Forelimb muscle (tissue), 1 donor: ENCODE measurements around the gene N4BP3. TPM values are rescaled to one million over a fixed set of nuclear protein-coding genes. Genes with fewer than 3 reads are reported as not detected.
"Not testable (repeated sequence)": the region's sequence is repeated elsewhere in the genome, so short reads cannot be mapped to it uniquely, and the experiment has no call there.

Experiments used
- DNase-seq: peaks from one replicate; pipeline ENCODE4 v3.0.0-alpha.2; 2013; ENCODE audit warnings: low read depth
- polyA plus RNA-seq: library from polyadenylated mRNA; unstranded; fragments of 120-200 nt; gene quantifications from one replicate; pipeline ENCODE4 v1.2.1, GENCODE V29; 2013; ENCODE audit not compliant: insufficient read length

N4BP3 gene
- polyA plus RNA-seq, 1 donor: 24.9 TPM

DNA sequence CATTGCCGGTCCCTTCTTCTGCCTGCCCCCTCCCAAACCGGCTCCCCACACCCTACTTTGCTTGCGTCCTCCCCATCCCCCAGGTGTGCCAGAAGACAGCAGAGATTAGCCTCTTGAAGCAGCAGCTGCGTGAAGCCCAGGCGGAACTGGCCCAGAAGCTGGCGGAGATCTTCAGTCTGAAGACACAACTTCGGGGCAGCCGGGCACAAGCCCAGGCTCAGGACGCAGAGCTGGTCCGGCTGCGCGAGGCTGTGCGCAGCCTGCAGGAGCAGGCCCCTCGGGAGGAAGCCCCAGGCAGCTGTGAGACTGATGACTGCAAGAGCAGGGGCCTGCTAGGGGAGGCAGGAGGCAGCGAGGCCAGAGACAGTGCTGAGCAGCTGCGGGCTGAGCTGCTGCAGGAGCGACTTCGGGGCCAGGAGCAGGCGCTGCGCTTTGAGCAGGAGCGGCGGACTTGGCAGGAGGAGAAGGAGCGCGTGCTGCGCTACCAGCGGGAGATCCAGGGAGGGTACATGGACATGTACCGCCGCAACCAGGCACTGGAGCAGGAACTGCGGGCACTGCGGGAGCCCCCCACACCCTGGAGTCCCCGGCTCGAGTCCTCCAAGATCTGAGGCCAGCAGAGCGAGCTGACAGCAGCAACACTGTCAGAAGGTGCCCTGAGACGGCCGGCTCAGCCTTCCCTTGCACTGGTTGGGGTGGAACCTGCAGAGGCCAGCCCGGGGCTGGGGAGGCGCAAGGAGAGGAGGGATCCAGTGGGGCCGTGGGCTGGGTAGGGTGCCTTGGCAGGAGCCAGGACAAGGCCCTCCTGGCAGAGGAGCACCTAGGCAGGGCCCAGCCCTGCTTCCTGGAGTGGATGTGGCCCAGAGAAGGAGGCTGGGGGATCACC, 8.3 kb downstream of the N4BP3 start:
- DNase-seq: peak; percentile 82

DNA sequence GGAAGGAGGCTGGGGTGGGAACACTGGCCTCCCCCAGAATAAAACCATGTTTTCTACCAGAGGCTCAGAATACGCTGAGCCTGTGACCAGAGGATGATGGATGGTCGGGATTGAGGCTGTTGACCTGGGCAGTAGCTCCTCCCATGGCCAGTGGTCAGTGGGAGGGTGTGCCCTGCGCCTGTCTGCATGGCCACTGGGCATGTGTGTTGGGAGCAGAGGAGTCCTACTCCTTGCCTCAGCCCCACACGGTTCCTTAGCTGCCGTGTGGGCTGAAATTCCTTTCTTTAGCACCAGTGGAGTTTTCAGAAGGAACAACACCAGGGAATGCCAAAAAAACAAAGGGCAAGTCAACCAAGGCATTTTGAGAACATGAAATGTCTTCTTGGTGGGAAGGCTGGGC, 9.0 kb downstream of the N4BP3 start:
- DNase-seq: no peak

DNA sequence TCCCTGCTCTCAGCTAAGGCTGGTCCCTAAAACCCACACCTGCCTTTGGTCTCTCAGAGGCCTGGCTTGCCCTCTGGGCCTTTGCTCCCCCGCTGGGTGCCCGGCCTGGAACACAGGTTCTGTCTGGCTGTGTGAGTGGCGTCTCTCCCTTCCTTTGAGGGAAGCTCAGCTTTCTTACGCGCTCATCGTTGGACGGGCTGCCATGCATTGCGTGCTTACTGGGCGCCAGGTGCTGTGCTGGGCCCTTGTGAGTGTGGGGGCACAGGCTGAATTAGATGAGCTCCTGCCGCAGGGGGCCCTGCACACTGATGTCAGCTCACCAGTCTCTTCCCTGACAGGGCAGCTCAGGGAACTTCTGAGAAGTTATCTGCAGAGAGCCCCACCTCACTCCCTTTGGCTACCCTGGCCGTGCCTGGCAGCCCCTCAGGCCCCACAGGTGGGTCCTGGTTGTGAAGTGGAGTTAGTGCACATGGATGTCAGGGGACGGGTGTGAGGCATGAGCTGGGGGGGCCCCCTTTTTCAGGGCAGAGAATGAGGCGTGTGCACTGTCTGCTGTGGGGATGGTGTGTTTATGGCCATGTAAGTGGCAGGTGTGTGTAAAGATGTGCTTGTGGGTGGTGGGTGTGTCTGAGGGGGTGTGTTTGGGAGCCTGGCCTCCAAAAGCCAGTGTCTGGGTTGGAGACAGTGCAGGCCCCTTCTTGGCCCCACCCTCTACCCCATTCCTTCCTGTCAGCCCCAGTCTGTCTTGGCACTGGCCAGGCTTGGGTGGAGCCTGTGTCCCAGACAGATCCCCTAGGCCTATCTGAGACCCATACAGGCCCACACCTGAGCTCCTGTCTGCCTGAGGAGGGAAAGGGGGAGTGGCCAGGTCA, 10.0 kb downstream of the N4BP3 start:
- no peak for DNase-seq

GRCh38 chr5:178123966-178124925, 10.9 kb downstream of the N4BP3 start:
- DNase-seq: no peak

GRCh38 chr5:178125253-178125906, 12.0 kb downstream of the N4BP3 start:
- DNase-seq: no peak

- no peak for DNase-seq
Observed at GRCh38 chr5:178126556-178126955, 13.2 kb downstream of the N4BP3 start.

GRCh38 chr5:178127300-178128009, 14.1 kb downstream of the N4BP3 start:
- not testable (repeated sequence) for DNase-seq

DNA sequence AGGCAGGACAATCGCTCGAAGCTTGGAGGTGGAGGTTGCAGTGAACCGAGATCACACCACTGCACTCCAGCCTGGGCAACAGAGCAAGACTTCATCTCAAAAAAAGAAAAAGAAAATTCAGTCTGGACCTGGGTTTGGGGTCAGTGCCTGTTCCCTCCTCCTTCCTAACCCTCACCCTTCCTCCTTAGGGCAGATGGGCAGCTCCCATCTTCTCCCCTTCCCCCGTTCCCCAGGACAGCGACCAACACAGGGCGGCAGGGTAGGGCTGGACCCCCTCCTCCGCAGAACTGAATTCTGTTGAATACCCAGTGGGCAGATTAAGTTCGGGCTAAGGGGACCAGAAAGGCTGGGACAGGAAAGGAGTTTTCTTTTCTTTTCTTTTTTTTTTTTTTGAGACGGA, 16.0 kb downstream of the N4BP3 start:
- no peak for DNase-seq

DNA sequence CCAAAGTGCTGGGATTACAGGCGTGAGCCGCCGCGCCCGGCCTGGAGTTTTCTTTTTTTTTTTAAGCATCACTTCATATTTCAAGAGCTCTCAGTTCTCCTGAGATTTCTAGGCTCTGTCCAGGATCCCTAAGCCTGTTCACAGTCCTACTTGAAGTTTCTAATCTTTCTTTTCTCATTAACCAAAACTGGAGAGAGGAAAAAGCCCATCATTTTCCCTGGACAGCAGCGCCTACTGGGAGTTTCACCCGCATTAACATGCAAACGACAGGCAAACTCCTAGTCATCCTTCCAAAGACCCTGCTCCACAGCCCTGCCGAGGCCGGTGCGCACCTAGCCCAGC, 16.9 kb downstream of the N4BP3 start:
- not testable (repeated sequence) for DNase-seq

- DNase-seq: no peak
Observed at GRCh38 chr5:178130576-178131445, 17.5 kb downstream of the N4BP3 start, which contains the start of gene RMND5B. Gene RMND5B (plus strand): TSS chr5:178131014. CDS start chr5:178138120, 7,106 bp downstream.

- no peak for DNase-seq
Observed at GRCh38 chr5:178131446-178131996, 18.2 kb downstream of the N4BP3 start.

DNA sequence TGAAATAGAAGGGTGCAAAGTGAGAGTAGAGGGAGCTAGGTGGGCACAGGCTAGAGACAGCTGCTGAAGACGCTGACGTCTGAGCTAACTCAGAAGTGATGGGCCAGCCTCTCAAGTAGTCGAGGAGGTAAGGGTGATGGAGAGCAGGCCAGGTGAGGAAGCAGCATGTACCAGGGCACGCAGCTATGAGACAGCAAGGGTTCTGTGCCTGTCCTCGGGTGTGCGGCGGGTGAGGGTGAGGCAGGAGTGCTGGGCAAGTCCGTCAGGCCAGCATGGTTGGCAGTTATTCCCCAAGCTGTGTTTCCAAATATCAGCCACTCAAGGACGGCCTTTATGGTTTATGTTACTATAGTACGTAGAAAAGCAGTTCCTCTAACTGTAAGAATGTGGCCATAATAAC, 23.7 kb downstream of the N4BP3 start:
- no peak for DNase-seq

DNA sequence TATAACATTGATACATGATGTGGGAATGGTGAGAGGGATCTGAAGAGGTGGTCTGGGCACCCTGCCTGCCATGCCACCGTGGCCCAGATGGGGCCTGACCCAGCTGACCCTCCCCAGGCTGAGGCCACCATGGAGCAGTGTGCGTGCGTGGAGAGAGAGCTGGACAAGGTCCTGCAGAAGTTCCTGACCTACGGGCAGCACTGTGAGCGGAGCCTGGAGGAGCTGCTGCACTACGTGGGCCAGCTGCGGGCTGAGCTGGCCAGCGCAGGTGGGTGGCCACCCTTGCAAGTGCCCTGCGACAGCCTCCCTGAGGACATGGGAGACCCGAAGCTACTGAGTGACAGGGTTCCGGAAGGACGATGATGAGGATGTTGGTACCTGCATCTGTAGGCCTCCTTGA, 24.7 kb downstream of the N4BP3 start:
- DNase-seq: no peak

DNA sequence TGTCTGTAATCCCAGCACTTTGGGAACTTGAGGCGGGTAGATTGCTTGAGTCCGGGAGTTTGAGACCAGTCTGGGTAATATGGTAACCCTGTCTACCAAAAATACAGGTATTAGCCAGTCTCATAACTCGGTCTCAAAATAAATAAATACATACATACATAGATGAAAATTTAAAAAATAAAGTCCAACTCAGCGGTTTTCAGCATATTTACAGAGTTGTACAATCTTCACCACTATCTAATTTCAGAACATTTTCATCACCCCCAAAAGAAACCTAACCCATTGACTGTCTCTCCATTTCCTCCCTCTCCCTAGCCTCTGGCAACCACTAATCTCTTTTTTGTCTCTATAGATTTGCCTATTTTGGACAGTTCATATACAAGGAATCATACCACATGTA, 28.2 kb downstream of the N4BP3 start:
- no peak for DNase-seq

DNA sequence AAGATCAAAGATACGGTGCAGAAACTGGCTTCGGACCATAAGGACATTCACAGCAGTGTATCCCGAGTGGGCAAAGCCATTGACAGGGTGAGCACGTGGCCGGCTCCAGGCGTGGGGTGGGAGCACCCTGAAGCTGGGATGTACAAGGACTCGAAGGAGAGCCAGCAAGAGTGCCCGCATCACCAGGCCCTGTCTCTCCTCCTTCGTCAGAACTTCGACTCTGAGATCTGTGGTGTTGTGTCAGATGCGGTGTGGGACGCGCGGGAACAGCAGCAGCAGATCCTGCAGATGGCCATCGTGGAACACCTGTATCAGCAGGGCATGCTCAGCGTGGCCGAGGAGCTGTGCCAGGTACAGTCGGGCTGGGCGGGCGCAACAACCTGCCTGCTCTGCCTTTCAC, 29.3 kb downstream of the N4BP3 start:
- no peak for DNase-seq

DNA sequence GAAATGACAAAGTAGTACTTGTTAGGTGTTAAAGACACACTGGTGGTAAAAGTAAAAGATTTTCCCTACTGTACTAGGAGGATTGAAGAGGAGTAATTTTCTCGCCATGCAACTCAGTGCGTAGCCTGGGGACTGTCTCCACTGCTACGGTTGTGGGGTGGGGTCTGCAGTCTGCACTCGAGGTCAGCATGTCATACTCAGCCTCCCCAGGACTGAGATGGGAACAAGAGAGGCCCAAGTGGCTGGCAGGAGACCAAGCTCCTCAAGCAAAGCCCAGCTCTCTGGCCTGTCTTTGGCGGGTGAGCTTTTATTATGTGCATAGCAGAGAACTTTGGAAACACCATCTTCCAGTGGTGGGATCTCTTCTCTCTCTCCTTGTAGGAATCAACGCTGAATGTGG, 29.9 kb downstream of the N4BP3 start:
- DNase-seq: no peak

DNA sequence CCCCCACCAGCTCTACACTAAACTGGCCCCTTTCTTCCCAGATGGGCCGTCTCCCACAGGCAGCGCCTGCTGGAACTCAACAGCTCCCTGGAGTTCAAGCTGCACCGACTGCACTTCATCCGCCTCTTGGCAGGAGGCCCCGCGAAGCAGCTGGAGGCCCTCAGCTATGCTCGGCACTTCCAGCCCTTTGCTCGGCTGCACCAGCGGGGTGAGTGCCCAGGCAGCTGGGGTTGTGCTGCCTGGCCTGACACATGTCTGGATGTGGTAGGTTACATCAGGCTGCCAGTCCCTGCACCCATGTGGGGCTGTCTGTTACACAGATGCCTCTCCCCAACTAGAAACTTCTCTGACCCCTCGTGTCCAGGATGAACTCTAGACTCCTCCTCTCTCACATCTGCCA, 30.6 kb downstream of the N4BP3 start:
- no peak for DNase-seq

- DNase-seq: no peak
Observed at GRCh38 chr5:178145965-178146820, 32.9 kb downstream of the N4BP3 start.
